ENCODE results near the gene HES4.
"Not testable (repeated sequence)": the region's sequence is repeated elsewhere in the genome, so short reads cannot be mapped to it uniquely, and the experiment has no call there.

HES4 gene

DNA sequence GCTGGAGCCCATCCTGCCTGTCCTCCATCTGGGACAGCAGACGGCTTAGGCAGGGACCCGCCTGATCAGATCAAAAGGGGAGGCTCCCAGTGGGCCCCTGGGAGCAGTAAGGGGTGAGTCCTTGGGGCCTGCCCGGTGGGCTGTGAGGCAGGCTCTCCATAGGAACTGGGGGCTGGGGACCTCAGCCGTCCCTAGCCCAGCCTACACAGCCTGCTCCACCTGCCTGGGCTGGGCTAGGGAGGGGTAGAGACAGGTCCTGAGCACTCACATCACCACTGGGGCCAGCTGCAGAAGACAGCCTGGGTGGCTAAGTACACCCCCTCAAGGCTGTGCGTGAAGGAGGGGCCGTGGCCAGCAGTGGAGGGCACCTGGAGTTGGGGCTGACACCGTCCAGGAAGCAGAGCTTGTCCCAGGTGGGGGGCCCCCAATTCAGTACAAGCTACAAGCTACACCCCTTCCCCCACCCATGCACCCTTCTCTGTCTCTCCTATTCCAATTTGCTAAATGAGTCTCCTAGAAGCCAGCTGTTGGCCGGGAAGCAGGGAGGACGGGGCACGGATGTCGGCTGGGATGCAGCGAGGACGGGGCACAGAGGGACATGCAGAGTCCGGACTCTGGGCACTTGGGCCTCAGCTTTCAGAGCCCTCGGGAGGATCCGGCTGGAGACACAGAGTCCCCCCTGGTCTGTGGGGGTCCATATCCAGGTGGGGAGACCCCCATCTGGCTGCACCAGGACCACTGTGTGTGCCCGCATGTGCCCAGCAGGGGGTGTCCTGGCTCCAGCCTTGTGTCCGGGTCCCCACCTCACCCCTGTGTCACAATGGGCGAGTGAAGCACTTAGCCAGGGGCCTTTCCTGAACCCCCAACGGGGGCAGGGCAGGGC, 15.1 kb upstream of the HES4 start:
- Histone ChIP-seq H3K9ac (ENCODE audit: low read length in 2 of 2) (no peak overlapping the region), H3K9me3 (ENCODE audit: control insufficient read depth in 2 of 2, low read length in 2 of 2) (no peaks in the 10 kb centered on the region), H3K4me3 (ENCODE audit: low read length in 2 of 2) (no peak overlapping the region), H3K27ac (ENCODE audit: low read length) (no peak overlapping the region), H3K27me3 (ENCODE audit: control insufficient read depth in 1 of 2, insufficient read depth in 2 of 2, low read length in 2 of 2) (no peaks in the 10 kb centered on the region), H3K4me1 (ENCODE audit: control insufficient read depth, insufficient read depth, low read length) (peaks cover 21% of the 10 kb centered on the region), H3K36me3 (ENCODE audit: control insufficient read depth in 2 of 2, insufficient read depth in 2 of 2, low read length in 2 of 2) (no peaks in the 10 kb centered on the region)

DNA sequence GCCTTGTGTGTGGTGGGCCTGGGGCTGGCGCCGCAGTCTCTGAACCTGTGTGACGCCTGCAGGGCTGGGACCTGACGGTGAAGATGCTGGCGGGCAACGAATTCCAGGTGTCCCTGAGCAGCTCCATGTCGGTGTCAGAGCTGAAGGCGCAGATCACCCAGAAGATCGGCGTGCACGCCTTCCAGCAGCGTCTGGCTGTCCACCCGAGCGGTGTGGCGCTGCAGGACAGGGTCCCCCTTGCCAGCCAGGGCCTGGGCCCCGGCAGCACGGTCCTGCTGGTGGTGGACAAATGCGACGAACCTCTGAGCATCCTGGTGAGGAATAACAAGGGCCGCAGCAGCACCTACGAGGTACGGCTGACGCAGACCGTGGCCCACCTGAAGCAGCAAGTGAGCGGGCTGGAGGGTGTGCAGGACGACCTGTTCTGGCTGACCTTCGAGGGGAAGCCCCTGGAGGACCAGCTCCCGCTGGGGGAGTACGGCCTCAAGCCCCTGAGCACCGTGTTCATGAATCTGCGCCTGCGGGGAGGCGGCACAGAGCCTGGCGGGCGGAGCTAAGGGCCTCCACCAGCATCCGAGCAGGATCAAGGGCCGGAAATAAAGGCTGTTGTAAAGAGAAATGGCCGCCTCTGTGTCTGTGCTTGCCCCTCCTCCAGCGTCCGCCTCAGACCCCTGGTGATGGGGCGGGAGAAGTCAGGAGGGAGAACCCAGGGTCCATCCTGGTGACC, 14.2 kb upstream of the HES4 start:
- Histone ChIP-seq H3K4me1 (ENCODE audit: control insufficient read depth, insufficient read depth, low read length) (peaks cover 21% of the 10 kb centered on the region), H3K27me3 (ENCODE audit: control insufficient read depth in 1 of 2, insufficient read depth in 2 of 2, low read length in 2 of 2) (no peaks in the 10 kb centered on the region), H3K27ac (ENCODE audit: low read length) (peak overlapping the region; percentile 76), H3K9me3 (ENCODE audit: control insufficient read depth in 2 of 2, low read length in 2 of 2) (no peaks in the 10 kb centered on the region), H3K4me3 (ENCODE audit: low read length in 2 of 2) (peak overlapping the region; percentile 91 to 93), H3K9ac (ENCODE audit: low read length in 2 of 2) (peak overlapping the region; percentile 70 to 81), H3K36me3 (ENCODE audit: control insufficient read depth in 2 of 2, insufficient read depth in 2 of 2, low read length in 2 of 2) (no peaks in the 10 kb centered on the region)

- Histone ChIP-seq H3K9ac (ENCODE audit: low read length in 2 of 2) (peak within 1 kb of the TSS; percentile 70 to 81), H3K4me1 (ENCODE audit: control insufficient read depth, insufficient read depth, low read length) (peaks cover 21% of the 10 kb centered on the region), H3K9me3 (ENCODE audit: control insufficient read depth in 2 of 2, low read length in 2 of 2) (no peaks in the 10 kb centered on the region), H3K27me3 (ENCODE audit: control insufficient read depth in 1 of 2, insufficient read depth in 2 of 2, low read length in 2 of 2) (no peaks in the 10 kb centered on the region), H3K27ac (ENCODE audit: low read length) (peak within 1 kb of the TSS; percentile 76), H3K4me3 (ENCODE audit: low read length in 2 of 2) (peak within 1 kb of the TSS; percentile 91 to 93), H3K36me3 (ENCODE audit: control insufficient read depth in 2 of 2, insufficient read depth in 2 of 2, low read length in 2 of 2) (no peaks in the 10 kb centered on the region)
Observed at GRCh38 chr1:1013105-1013921, 13.4 kb upstream of the HES4 start, which contains the start of gene ISG15. Gene ISG15, plus strand, starts transcription at chr1:1013497. Its CDS starts 77 bp downstream, at chr1:1013574.

- Histone ChIP-seq H3K9ac (ENCODE audit: low read length in 2 of 2) (peak overlapping the region; percentile 70 to 74), H3K27ac (ENCODE audit: low read length) (peak overlapping the region; percentile 76), H3K4me1 (ENCODE audit: control insufficient read depth, insufficient read depth, low read length) (peaks cover 21% of the 10 kb centered on the region), H3K4me3 (ENCODE audit: low read length in 2 of 2) (peak overlapping the region; percentile 91 to 93)
- H3K27me3 ChIP-seq (ENCODE audit: control insufficient read depth in 1 of 2, insufficient read depth in 2 of 2, low read length in 2 of 2); H3K9me3 ChIP-seq (ENCODE audit: control insufficient read depth in 2 of 2, low read length in 2 of 2); H3K36me3 ChIP-seq (ENCODE audit: control insufficient read depth in 2 of 2, insufficient read depth in 2 of 2, low read length in 2 of 2): not testable (repeated sequence)
Observed at GRCh38 chr1:1012736-1013104, 12.8 kb upstream of the HES4 start.

DNA sequence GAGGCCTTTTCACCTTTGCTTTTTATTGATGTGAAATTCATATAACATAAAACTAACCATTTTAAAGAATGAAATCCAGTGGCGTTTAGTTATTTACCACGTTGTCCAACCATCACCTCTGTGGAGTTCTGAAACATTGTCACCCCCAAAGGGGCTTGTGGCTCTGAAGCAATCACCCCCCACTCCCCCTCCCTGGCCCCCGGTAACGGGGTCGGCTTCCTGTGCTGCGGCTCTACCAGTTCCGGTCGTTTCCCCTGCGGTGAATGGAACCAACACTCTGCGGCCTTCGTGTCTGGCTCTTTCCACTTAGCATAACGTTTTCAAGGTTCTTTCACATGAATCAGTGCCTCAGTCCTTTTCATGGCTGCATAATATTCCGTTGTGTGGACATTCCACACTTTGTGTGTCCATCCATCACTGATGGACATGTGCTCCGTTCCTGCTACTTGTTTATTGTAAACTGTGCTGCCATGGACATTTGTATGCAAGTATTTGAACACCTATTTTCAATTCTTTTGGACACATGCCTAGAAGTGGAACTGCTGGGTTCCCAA, 11.6 kb upstream of the HES4 start:
- no peak overlapping the region for H3K9ac ChIP-seq (ENCODE audit: low read length in 2 of 2)
- H3K9me3 ChIP-seq (ENCODE audit: control insufficient read depth in 2 of 2, low read length in 2 of 2): no peaks in the 10 kb centered on the region
- no peaks in the 10 kb centered on the region for H3K36me3 ChIP-seq (ENCODE audit: control insufficient read depth in 2 of 2, insufficient read depth in 2 of 2, low read length in 2 of 2)
- H3K4me3 ChIP-seq (ENCODE audit: low read length in 2 of 2): no peak overlapping the region
- no peak overlapping the region for H3K27ac ChIP-seq (ENCODE audit: low read length)
- peaks cover 1 to 6% of the 10 kb centered on the region in 2 donors for H3K27me3 ChIP-seq (ENCODE audit: control insufficient read depth in 1 of 2, insufficient read depth in 2 of 2, low read length in 2 of 2)
- H3K4me1 ChIP-seq (ENCODE audit: control insufficient read depth, insufficient read depth, low read length): peaks cover 21% of the 10 kb centered on the region

- not testable (repeated sequence) for H3K27ac ChIP-seq (ENCODE audit: low read length); H3K4me3 ChIP-seq (ENCODE audit: low read length in 2 of 2); H3K9ac ChIP-seq (ENCODE audit: low read length in 2 of 2); H3K9me3 ChIP-seq (ENCODE audit: control insufficient read depth in 2 of 2, low read length in 2 of 2); H3K36me3 ChIP-seq (ENCODE audit: control insufficient read depth in 2 of 2, insufficient read depth in 2 of 2, low read length in 2 of 2)
- peaks cover 4 to 13% of the 10 kb centered on the region in 2 donors for H3K27me3 ChIP-seq (ENCODE audit: control insufficient read depth in 1 of 2, insufficient read depth in 2 of 2, low read length in 2 of 2)
- peaks cover 29% of the 10 kb centered on the region for H3K4me1 ChIP-seq (ENCODE audit: control insufficient read depth, insufficient read depth, low read length)
Observed at GRCh38 chr1:1010131-1010530, 10.2 kb upstream of the HES4 start.

- H3K9me3 ChIP-seq (ENCODE audit: control insufficient read depth in 2 of 2, low read length in 2 of 2): no peaks in the 10 kb centered on the region
- H3K9ac ChIP-seq (ENCODE audit: low read length in 2 of 2): no peak overlapping the region
- peaks cover 15% of the 10 kb centered on the region for H3K4me1 ChIP-seq (ENCODE audit: control insufficient read depth, insufficient read depth, low read length)
- H3K27me3 ChIP-seq (ENCODE audit: control insufficient read depth in 1 of 2, insufficient read depth in 2 of 2, low read length in 2 of 2): peaks cover 4 to 13% of the 10 kb centered on the region in 2 donors
- H3K27ac ChIP-seq (ENCODE audit: low read length): no peak overlapping the region
- no peaks in the 10 kb centered on the region for H3K36me3 ChIP-seq (ENCODE audit: control insufficient read depth in 2 of 2, insufficient read depth in 2 of 2, low read length in 2 of 2)
- no peak overlapping the region for H3K4me3 ChIP-seq (ENCODE audit: low read length in 2 of 2)
Observed at GRCh38 chr1:1006305-1007159, 6.6 kb upstream of the HES4 start.

DNA sequence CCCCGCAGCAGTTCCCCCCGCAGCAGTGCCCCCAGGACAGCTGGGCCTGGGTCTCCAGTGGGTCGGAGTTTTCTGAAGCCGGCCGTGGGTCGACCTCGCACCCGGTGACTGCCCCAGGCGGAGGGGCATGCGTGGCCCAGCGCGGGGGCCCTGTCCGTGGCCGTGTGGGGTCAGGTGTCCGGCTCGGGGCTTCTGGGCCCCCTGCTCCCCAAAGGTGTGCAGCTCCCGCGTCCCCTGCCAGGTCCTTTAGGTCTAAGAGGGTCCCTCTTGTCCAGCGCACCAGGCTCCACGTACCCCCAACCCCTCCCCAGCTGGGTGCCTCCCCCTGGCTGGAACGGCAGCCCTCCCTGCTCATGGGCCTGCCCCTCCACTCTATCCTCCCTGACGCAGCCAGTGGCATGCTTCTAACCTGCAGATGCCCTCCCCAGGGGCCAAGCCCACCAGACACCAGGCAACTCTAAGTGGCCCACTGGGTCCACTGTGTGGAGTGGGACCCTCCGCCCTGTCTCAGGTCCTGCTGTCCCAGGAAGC, 5.9 kb upstream of the HES4 start:
- H3K9ac ChIP-seq (ENCODE audit: low read length in 2 of 2): no peak overlapping the region
- no peak overlapping the region for H3K27ac ChIP-seq (ENCODE audit: low read length)
- peaks cover 21% of the 10 kb centered on the region for H3K4me1 ChIP-seq (ENCODE audit: control insufficient read depth, insufficient read depth, low read length)
- peaks cover 5 to 13% of the 10 kb centered on the region in 2 donors for H3K27me3 ChIP-seq (ENCODE audit: control insufficient read depth in 1 of 2, insufficient read depth in 2 of 2, low read length in 2 of 2)
- no peaks in the 10 kb centered on the region for H3K9me3 ChIP-seq (ENCODE audit: control insufficient read depth in 2 of 2, low read length in 2 of 2)
- H3K4me3 ChIP-seq (ENCODE audit: low read length in 2 of 2): no peak overlapping the region
- H3K36me3 ChIP-seq (ENCODE audit: control insufficient read depth in 2 of 2, insufficient read depth in 2 of 2, low read length in 2 of 2): no peaks in the 10 kb centered on the region

GRCh38 chr1:1004780-1005697, 5.1 kb upstream of the HES4 start:
- Histone ChIP-seq H3K27ac (ENCODE audit: low read length) (no peak overlapping the region), H3K4me1 (ENCODE audit: control insufficient read depth, insufficient read depth, low read length) (peaks cover 25% of the 10 kb centered on the region), H3K27me3 (ENCODE audit: control insufficient read depth in 1 of 2, insufficient read depth in 2 of 2, low read length in 2 of 2) (peaks cover 6 to 13% of the 10 kb centered on the region in 2 donors), H3K9ac (ENCODE audit: low read length in 2 of 2) (peak overlapping the region; percentile 14 to 29), H3K4me3 (ENCODE audit: low read length in 2 of 2) (peak overlapping the region in 1 of 2 donors; percentile 11), H3K36me3 (ENCODE audit: control insufficient read depth in 2 of 2, insufficient read depth in 2 of 2, low read length in 2 of 2) (no peaks in the 10 kb centered on the region), H3K9me3 (ENCODE audit: control insufficient read depth in 2 of 2, low read length in 2 of 2) (no peaks in the 10 kb centered on the region)

All from stomach smooth muscle (tissue), 2 donors.